Measurements from ENCODE around the gene SPRED1. TPM values are rescaled to one million over a fixed set of nuclear protein-coding genes. Genes with fewer than 3 reads are reported as not detected.

Gene SPRED1
- total and polyA plus RNA-seq, 2 experiments from 2014 or later: 8.2 to 23.2 TPM

GRCh38 chr15:38220606-38221273 lies 31.9 kb upstream of the SPRED1 start:
- Histone ChIP-seq H4K20me1 (ENCODE audit: insufficient read depth, poor library complexity, severe bottlenecking) (no peaks in the 10 kb centered on the region), H3K27me3 (no peaks in the 10 kb centered on the region), H3K4me2 (no peak overlapping the region), H3K27ac (no peak overlapping the region), H3K9me2 (replicated peaks; ENCODE audit: insufficient read depth) (no peaks in the 10 kb centered on the region), H2AFZ (no peak overlapping the region), H3K9me3 (ENCODE audit: low read depth) (no peaks in the 10 kb centered on the region), H3K4me1 (ENCODE audit: insufficient read depth) (peaks cover 21% of the 10 kb centered on the region), H3K4me3 (no peak overlapping the region), H3K36me3 (replicated peaks; ENCODE audit: insufficient read depth, low read depth) (no peaks in the 10 kb centered on the region), H3K79me2 (no peaks in the 10 kb centered on the region)
- no peak for DNase-seq (ENCODE audit: low spot score)
- TF ChIP-seq CTCF (IDR thresholded peaks at IDR 0.05; ENCODE audit: poor library complexity) (no peak), EZH2 (IDR thresholded peaks at IDR 0.05; ENCODE audit: borderline replicate concordance) (no peak), EZH2phosphoT487 (IDR thresholded peaks at IDR 0.05; ENCODE audit: low read depth, severe bottlenecking, unreplicated experiment) (no peak)
- 74% methylated on average over 3 of the region's 3 CpGs for WGBS (ENCODE audit: low lambda C conversion rate, missing lambda C conversion rate)

GRCh38 chr15:38224486-38224885 lies 28.1 kb upstream of the SPRED1 start:
- Histone ChIP-seq H3K27ac (no peak overlapping the region), H4K20me1 (ENCODE audit: insufficient read depth, poor library complexity, severe bottlenecking) (no peaks in the 10 kb centered on the region), H3K9me3 (ENCODE audit: low read depth) (no peaks in the 10 kb centered on the region), H3K4me1 (ENCODE audit: insufficient read depth) (peaks cover 7% of the 10 kb centered on the region), H3K79me2 (no peaks in the 10 kb centered on the region), H2AFZ (no peak overlapping the region), H3K9me2 (replicated peaks; ENCODE audit: insufficient read depth) (no peaks in the 10 kb centered on the region), H3K4me3 (no peak overlapping the region), H3K36me3 (replicated peaks; ENCODE audit: insufficient read depth, low read depth) (no peaks in the 10 kb centered on the region), H3K27me3 (no peaks in the 10 kb centered on the region), H3K4me2 (no peak overlapping the region)
- DNase-seq (ENCODE audit: low spot score): no peak
- TF ChIP-seq EZH2phosphoT487 (IDR thresholded peaks at IDR 0.05; ENCODE audit: low read depth, severe bottlenecking, unreplicated experiment) (no peak), CTCF (IDR thresholded peaks at IDR 0.05; ENCODE audit: poor library complexity) (no peak), EZH2 (IDR thresholded peaks at IDR 0.05; ENCODE audit: borderline replicate concordance) (no peak)
- 90% methylated on average over 2 of the region's 2 CpGs for WGBS (ENCODE audit: low lambda C conversion rate, missing lambda C conversion rate)

GRCh38 chr15:38225381-38225780 lies 27.3 kb upstream of the SPRED1 start:
- Histone ChIP-seq H3K27me3 (no peaks in the 10 kb centered on the region), H3K4me3 (no peak overlapping the region), H3K9me3 (ENCODE audit: low read depth) (no peaks in the 10 kb centered on the region), H3K36me3 (replicated peaks; ENCODE audit: insufficient read depth, low read depth) (no peaks in the 10 kb centered on the region), H3K4me2 (no peak overlapping the region), H3K27ac (no peak overlapping the region), H4K20me1 (ENCODE audit: insufficient read depth, poor library complexity, severe bottlenecking) (no peaks in the 10 kb centered on the region), H2AFZ (no peak overlapping the region), H3K4me1 (ENCODE audit: insufficient read depth) (peaks cover 7% of the 10 kb centered on the region), H3K9me2 (replicated peaks; ENCODE audit: insufficient read depth) (no peaks in the 10 kb centered on the region), H3K79me2 (no peaks in the 10 kb centered on the region)
- WGBS (ENCODE audit: low lambda C conversion rate, missing lambda C conversion rate): 100% methylated on average over 1 of the region's 1 CpG
- TF ChIP-seq EZH2phosphoT487 (IDR thresholded peaks at IDR 0.05; ENCODE audit: low read depth, severe bottlenecking, unreplicated experiment) (no peak), CTCF (IDR thresholded peaks at IDR 0.05; ENCODE audit: poor library complexity) (no peak), EZH2 (IDR thresholded peaks at IDR 0.05; ENCODE audit: borderline replicate concordance) (no peak)
- no peak for DNase-seq (ENCODE audit: low spot score)

Data from hepatocyte (in vitro differentiated cells).